LNCAP (cell line): ENCODE data around the gene MAN1A1.

ENCODE experiments used
- CTCF ChIP-seq: fragments of 450-650 bp; IDR thresholded peaks from 2 replicates; pipeline ENCODE4 v1.5.1; 2017; ENCODE audit warnings: mild to moderate bottlenecking

Gene MAN1A1

GRCh38 chr6:119313937-119314884 lies 35.4 kb downstream of the MAN1A1 start:
- TF ChIP-seq CTCF = no peak

DNA sequence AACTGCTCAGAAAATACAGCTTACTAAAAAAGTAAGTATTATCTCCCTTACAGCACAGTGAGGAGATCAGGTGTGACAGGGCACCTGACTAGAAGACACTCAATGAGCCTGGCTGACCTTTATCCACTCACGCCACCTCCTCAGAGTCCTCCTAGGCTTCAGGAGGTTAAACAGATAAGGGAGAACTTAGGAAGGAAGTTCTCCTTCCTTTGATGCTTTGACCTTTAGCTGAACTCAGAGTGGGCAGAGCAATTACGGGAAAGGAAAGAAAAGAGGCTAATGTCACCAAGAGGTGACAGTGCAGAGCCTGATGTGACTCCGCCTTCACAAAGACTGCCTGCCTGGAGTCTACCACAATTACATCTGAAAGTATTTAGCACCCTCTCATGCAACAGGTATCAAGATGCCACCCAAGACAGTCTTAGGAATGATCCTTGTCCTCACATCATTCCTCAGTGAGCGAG lies 36.7 kb downstream of the MAN1A1 start:
- TF ChIP-seq CTCF = no peak

GRCh38 chr6:119312441-119312840 lies 37.1 kb downstream of the MAN1A1 start:
- no peak for TF ChIP-seq CTCF

- TF ChIP-seq CTCF = no peak
These were observed 37.9 kb downstream of the MAN1A1 start for GRCh38 chr6:119311514-119312142.

DNA sequence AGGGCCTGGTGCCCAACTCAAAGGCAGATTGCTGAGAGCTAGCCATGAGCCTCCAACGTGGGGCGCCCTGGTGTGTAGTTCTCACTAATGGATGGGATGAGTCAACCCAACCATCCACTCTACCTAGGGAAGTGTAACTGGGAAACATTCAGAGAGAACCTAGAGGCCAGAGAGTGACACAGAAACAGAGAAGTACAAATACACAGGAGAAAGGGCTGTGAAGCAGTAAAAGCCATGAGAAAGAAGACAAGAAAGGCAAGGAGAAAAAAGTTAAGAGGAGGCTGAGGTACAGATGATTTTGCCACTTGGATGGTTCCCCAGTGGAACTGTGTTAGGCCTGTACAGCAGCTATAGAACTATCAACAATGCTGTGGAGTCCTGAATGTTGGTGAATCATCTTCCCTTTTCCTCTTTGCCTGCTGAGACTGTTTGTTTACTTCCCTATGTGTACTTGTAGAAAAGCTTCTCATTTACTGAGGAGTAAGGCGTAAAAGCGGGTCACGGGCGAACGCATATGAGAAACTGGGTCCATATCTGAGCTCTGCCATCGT lies 39.0 kb downstream of the MAN1A1 start:
- no peak for TF ChIP-seq CTCF

GRCh38 chr6:119308991-119309657 lies 40.4 kb downstream of the MAN1A1 start:
- TF ChIP-seq CTCF = no peak

GRCh38 chr6:119308048-119308570 lies 41.5 kb downstream of the MAN1A1 start:
- TF ChIP-seq CTCF = no peak
